ENCODE measurements around the gene DCUN1D4. TPM values are rescaled to one million over a fixed set of nuclear protein-coding genes. Genes with fewer than 3 reads are reported as not detected.

DCUN1D4 gene
- total and polyA plus RNA-seq, 4 donors, result 15.2 to 33.9 (median 21.8) TPM

GRCh38 chr4:51874551-51874950, 31.6 kb downstream of the DCUN1D4 start:
- Histone ChIP-seq H3K9ac (ENCODE audit: low read depth in 1 of 2, low read length in 2 of 2) (no peak overlapping the region), H3K27ac (ENCODE audit: low read depth in 1 of 2, low read length in 2 of 2) (no peak overlapping the region), H3K4me3 (ENCODE audit: low read depth in 1 of 3, low read length in 3 of 3) (no peak overlapping the region), H3K36me3 (ENCODE audit: control insufficient read depth in 4 of 4, insufficient read depth in 3 of 4, low read depth in 1 of 4, low read length in 3 of 4) (peaks cover 3 to 30% (median 25%) of the 10 kb centered on the region in 4 donors), H3K9me3 (ENCODE audit: control insufficient read depth in 4 of 4, low read length in 3 of 4) (no peaks in the 10 kb centered on the region), H3K27me3 (ENCODE audit: control insufficient read depth in 4 of 4, insufficient read depth in 4 of 4, low read length in 3 of 4) (no peaks in the 10 kb centered on the region), H3K4me1 (ENCODE audit: control insufficient read depth in 4 of 4, insufficient read depth in 4 of 4, low read length in 3 of 4) (peaks cover 3 to 21% (median 18%) of the 10 kb centered on the region in 4 donors)
- TF ChIP-seq HNF4A (conservative IDR thresholded peaks at IDR 0.05) (no peak), EGR1 (IDR thresholded peaks at IDR 0.05; ENCODE audit: low read depth in 2 of 2) (no peak), HNF4G (IDR thresholded peaks at IDR 0.05) (no peak), RXRA (IDR thresholded peaks at IDR 0.05) (no peak), SP1 (IDR thresholded peaks at IDR 0.05) (no peak), FOXA1 (IDR thresholded peaks at IDR 0.05) (no peak), CTCF (IDR thresholded peaks at IDR 0.05; ENCODE audit: low read depth, low read length, missing input control) (no peak), RAD21 (IDR thresholded peaks at IDR 0.05) (no peak), MAX (IDR thresholded peaks at IDR 0.05) (no peak), NR2F2 (IDR thresholded peaks at IDR 0.05) (no peak), ZBTB33 (IDR thresholded peaks at IDR 0.05) (no peak)
- no peak for DNase-seq (ENCODE audit: low spot score)
- 86% methylated on average over 6 of the region's 6 CpGs for WGBS

GRCh38 chr4:51878431-51878830, 35.5 kb downstream of the DCUN1D4 start:
- Histone ChIP-seq H3K4me3 (ENCODE audit: low read depth in 1 of 3, low read length in 3 of 3) (no peak overlapping the region), H3K9ac (ENCODE audit: low read depth in 1 of 2, low read length in 2 of 2) (no peak overlapping the region), H3K27me3 (ENCODE audit: control insufficient read depth in 4 of 4, insufficient read depth in 4 of 4, low read length in 3 of 4) (no peaks in the 10 kb centered on the region), H3K9me3 (ENCODE audit: control insufficient read depth in 4 of 4, low read length in 3 of 4) (no peaks in the 10 kb centered on the region), H3K27ac (ENCODE audit: low read depth in 1 of 2, low read length in 2 of 2) (peak overlapping the region; percentile 1 to 15), H3K4me1 (ENCODE audit: control insufficient read depth in 4 of 4, insufficient read depth in 4 of 4, low read length in 3 of 4) (peaks cover 0 to 22% (median 15%) of the 10 kb centered on the region in 4 donors), H3K36me3 (ENCODE audit: control insufficient read depth in 4 of 4, insufficient read depth in 3 of 4, low read depth in 1 of 4, low read length in 3 of 4) (peaks cover 3 to 26% (median 22%) of the 10 kb centered on the region in 4 donors)
- no peak for DNase-seq (ENCODE audit: low spot score)
- WGBS, result 83% methylated on average over 2 of the region's 2 CpGs
- TF ChIP-seq HNF4A (conservative IDR thresholded peaks at IDR 0.05) (no peak), GABPA (IDR thresholded peaks at IDR 0.05 in 1 of 2, conservative IDR thresholded peaks at IDR 0.05 in 1 of 2) (no peak), FOXA2 (IDR thresholded peaks at IDR 0.05) (no peak), FOXA1 (IDR thresholded peaks at IDR 0.05) (no peak), CTCF (IDR thresholded peaks at IDR 0.05; ENCODE audit: low read depth, low read length, missing input control) (no peak), REST (IDR thresholded peaks at IDR 0.05) (no peak), YY1 (IDR thresholded peaks at IDR 0.05) (no peak), NR2F2 (IDR thresholded peaks at IDR 0.05) (no peak), RXRA (IDR thresholded peaks at IDR 0.05) (no peak), EGR1 (IDR thresholded peaks at IDR 0.05; ENCODE audit: low read depth in 2 of 2) (no peak), JUND (IDR thresholded peaks at IDR 0.05) (no peak), HNF4G (IDR thresholded peaks at IDR 0.05) (no peak), MAX (IDR thresholded peaks at IDR 0.05) (no peak), TAF1 (conservative IDR thresholded peaks at IDR 0.05) (no peak), ZBTB33 (IDR thresholded peaks at IDR 0.05) (no peak), SP1 (IDR thresholded peaks at IDR 0.05) (no peak), ATF3 (IDR thresholded peaks at IDR 0.05) (no peak), RAD21 (IDR thresholded peaks at IDR 0.05) (no peak)

Measured in liver (tissue), 9 donors.